C4-2B (cell line): ENCODE data around the gene GRAP2.

Source experiments
- CTCF ChIP-seq: fragments of 450-650 bp; conservative IDR thresholded peaks from 2 replicates; pipeline ENCODE4 v1.5.1; 2017; ENCODE audit warnings: mild to moderate bottlenecking
- ZFX ChIP-seq: fragments of 450-650 bp; IDR thresholded peaks from 2 replicates; pipeline ENCODE4 v1.6.1; 2017

GRCh38 chr22:39925273-39925672 lies 24.4 kb downstream of the GRAP2 start:
- TF ChIP-seq CTCF = no peak
- no peak for TF ChIP-seq ZFX
